TTC549 (cell line): ENCODE results near the gene KCTD17.

ENCODE experiments used
- FAIRE-seq: peaks from 2 replicates; lab custom pipeline; 2012; peaks lifted over from hg19 to GRCh38; lab: Jason Lieb, UNC

Gene KCTD17

DNA sequence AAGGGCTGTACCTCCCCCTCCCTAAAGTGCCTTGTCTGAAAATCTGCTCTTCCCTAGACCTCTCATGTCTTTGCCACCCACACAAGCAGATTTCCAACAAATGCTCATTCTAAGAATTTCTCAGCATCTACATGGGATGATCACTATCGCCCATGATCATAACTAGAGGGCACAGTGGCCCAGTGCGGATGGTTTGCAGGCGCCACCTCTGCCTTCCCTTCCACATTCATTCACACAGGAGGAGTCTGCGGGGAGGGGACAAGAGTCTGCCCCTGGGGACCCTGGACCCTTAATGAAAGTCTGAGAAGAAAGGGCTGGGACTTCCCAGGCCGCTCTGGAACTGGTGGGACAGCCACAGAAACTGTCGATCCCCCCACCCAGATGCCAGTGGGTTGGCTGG, 28.9 kb downstream of the KCTD17 start:
- FAIRE-seq: no peak

DNA sequence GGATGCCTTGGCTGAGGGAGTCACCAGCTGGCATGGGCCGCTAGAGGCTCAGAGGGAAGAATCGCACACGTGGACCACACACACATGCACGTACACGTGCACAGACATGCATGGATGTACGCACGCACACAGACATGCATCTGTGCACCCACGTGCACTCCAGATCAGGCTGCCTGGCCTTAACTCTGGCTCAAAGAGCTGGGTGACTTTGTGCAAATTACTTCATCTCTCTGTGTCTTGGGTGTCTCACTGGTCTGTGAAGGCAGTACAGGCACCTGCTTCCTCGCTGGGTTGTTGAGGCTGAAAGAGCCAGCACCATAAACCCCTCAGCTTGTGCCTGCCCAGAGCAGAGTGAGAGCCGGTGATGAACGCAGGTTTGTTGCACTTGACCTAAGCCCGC, 29.3 kb downstream of the KCTD17 start:
- FAIRE-seq: no peak

DNA sequence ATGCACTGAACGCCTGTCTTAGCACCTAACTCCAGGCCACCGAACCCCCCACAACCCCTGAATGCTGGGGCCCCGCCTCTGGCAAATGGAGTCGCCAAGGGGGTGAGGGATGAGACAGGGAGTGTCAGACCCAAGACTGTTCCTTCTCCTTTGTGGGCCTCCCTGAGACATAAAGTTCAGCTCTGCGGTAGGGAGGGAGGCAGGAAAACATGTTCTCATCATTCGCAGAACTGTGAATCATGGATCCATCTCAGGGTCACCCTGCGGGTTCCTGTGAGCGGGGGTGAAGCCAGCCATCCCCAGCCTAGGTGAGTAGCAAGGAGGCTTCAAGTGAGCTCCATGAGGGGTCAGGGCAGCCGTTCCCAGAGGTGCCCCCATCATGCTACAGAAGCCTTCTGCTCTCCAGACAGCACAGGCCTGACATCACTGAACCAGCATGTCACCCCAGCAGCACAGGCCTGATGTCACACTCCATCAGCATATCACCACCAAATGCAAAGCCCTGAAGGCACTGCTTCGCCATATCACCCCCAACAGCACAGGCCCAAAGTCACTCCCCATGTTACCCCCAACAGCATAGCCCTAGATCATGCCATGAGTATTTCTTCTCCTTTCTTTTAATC, 30.8 kb downstream of the KCTD17 start:
- FAIRE-seq: no peak

DNA sequence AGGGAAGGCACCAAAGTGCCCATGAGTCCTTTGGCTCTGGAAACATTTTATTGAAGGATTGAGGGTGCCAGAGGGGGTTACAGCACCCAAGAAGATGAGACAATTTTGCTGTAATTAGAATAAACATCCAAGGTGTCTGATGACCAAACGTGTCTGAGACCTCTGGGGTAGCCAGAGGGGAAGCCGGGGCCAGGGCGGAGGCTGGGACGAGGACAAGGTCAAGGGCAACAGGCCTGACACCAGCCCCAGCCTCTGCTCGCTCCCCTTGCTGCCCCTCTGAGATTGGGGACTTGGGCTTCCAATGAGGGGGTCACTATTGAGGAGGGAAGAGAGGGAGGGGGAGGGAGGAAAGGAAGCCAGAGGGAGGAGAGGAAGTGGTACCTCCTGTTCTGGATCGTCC, 32.4 kb downstream of the KCTD17 start:
- FAIRE-seq: no peak

- no peak for FAIRE-seq
Measured at GRCh38 chr22:37084385-37084784, 32.8 kb downstream of the KCTD17 start.

DNA sequence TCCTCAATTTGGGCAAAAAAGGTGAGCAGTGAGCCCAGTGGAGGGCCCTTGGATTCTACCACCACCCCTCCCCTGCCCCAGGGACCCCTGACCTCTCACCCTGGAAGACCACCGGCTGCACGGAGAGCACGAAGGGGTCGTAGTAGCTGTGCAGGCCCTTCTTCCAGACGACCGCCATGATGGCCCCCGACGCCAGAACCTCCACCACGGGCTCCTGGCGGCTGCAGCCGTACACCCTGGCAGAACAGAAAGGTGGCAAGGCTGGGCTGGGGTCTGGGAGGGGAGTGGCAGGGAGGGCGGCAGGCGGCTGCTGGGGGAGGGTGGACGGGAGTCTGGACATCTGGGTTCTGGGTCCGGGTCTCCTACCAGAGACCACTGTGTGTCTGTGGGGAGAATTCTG, 34.6 kb downstream of the KCTD17 start:
- no peak for FAIRE-seq

GRCh38 chr22:37088108-37088605, 36.6 kb downstream of the KCTD17 start:
- no peak for FAIRE-seq

- no peak for FAIRE-seq
Measured at GRCh38 chr22:37088750-37089408, 37.3 kb downstream of the KCTD17 start.

GRCh38 chr22:37089434-37089833, 37.9 kb downstream of the KCTD17 start:
- FAIRE-seq: no peak

DNA sequence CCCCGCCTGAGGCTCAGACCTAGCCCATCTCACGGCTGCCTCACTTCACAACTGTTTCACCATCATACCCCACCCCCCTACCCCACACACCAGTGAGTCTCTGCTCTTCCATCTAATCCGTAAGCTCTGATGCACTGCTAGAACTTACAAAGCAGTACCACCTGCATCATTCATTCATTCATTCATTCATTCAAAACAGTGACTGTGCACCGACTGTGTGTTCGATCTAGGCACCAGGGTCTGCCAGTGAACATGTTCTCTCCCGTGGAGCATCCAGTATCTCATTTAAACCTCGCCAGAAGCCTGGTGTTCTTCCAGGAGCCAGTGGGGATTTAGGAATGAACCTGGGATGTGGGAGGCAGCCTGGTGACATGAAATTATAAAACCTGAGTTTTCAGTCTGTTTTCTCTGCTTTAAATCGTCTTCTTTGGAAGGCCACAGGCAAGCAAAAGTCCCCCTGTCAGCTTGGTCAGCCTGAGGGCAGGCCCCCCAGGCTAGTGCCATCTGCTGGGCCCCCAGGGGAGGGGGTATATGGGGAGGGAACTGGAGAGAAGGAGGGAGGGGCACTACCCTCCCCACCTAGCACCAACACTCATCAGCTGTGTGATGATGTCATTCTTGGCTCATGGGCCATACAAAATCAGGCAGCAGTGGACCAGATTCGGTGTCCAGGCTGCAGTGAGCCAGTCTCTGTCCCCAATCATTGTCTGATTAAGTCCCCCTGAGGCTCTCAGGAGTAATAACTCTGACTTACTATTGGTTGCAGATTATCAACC, 39.6 kb downstream of the KCTD17 start:
- no peak for FAIRE-seq

DNA sequence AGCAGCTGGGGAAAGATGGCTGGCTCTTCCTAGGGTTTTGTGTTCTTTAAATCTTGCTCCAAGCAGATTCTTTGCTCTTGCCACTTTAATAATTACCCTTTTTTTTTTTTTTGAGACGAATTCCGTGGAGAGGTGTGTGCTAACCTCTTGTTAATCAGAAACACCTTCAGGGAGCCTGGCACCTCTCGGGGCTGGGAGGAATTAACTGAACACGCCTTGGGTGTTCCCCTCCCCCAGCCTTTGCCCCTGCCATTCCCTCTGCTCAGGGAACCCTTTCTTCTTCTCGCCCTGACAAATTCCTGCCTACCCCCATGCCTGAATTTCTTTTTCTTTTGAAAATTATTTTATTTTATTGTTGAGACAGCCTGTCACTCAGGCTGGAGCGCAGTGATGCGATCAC, 40.5 kb downstream of the KCTD17 start:
- no peak for FAIRE-seq

GRCh38 chr22:37092997-37093396, 41.5 kb downstream of the KCTD17 start:
- no peak for FAIRE-seq

DNA sequence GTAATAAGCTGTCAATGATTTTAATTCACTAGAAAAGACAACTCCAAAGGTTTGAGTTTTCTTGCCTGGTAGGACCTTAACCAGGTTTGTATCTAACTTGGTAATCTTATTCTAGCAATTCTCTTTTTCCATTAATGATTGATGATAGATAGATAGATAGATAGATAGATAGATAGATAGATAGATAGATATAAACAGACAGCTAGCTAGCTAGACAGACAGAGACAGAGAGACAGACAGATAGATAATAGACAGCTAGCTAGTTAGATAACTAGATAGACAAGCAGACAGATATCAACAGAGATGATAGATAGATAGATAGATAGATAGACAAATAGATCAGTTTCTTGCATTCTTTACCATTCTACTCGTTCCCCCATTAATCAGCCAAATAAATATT, 42.7 kb downstream of the KCTD17 start:
- FAIRE-seq: no peak

- FAIRE-seq: no peak
Measured at GRCh38 chr22:37095113-37095512, 43.6 kb downstream of the KCTD17 start.

DNA sequence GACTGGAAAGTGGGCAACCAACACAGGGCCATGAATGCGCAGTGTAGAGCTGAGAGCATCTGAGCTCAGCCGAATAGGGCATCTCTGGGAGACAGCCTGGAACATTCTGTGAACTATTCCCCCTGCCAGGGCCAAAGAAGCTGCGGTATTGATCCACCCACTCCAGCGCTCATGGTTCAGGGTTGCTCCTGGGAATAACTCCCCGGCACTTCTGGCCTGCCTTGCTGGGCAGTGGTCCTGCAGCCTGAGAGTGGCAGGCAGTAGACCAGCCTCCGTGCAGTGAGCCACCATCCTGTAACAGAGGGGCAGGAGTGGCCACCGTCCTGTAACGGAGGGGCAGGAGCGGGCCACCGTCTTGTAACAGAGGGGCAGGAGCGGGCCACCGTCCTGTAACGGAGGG, 45.8 kb downstream of the KCTD17 start:
- FAIRE-seq: no peak

DNA sequence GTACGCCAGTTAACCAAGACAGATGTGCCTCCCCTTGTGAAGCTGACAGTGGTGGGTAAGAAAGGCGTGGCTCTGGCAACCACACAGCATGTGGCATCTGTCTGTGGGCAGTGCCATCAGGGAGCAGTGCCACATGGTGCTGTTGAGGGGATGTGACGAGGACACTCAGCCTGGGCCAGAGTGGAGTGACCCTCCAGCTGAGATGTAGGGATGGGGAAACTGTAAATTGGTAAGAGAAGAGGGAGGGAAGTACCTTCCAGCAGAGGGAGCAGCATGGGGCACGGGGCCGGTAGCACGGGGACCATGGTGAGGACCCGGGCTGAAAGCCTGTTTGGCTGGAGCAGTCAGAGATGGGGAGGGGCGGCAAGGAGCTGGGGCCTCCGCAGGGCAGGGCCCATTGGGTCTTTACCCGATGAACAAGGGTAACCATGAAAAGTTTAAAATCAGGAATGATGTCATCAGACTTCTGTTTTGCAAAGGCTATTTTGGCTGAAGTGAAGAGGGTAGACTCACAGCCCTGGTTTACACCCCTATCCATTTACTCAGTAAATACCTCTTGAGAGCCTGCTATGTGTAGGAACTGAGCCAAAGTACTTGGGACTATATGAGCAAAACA, 47.5 kb downstream of the KCTD17 start:
- FAIRE-seq: no peak

- no peak for FAIRE-seq
Measured at GRCh38 chr22:37100589-37101127, 49.1 kb downstream of the KCTD17 start.

- no peak for FAIRE-seq
Measured at GRCh38 chr22:37101311-37102066, 49.9 kb downstream of the KCTD17 start.

GRCh38 chr22:37103151-37103550, 51.6 kb downstream of the KCTD17 start:
- FAIRE-seq: no peak

DNA sequence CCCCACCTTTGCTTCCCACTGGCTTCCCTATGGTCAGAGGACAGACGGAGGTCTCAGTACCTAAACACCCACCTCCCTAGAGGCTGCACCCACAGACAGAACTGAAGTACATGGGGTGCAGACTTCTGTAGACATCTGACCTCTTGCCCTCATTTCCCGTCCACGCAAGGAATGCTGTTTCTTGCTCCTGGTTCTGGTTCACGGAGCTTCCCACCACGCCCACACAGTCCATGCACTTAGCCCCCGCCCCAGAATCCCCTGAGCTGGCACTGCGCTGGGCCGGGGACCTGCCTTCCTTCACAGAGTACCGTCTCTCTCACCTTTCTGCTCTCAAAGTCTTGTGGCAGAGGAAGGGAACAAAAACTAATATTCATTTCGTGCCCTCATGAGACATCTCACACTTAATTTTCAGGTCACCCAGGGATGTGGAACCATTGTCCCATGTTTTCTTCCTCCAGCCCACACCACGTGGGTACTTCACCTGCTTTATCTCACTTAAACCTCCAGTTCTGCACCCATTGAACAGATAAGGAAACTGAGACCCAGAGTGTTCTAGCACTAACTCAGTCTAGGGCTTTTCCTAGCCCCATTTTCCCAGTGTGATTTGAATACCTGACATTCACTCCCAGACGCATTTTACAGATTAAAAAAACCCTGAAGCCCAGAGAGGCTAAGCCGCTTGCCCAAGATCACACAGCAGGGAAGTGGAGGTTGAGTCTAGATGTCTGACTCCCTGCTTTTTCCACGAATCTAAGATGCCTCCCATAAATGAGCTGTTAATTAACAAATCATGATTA, 52.3 kb downstream of the KCTD17 start:
- no peak for FAIRE-seq

DNA sequence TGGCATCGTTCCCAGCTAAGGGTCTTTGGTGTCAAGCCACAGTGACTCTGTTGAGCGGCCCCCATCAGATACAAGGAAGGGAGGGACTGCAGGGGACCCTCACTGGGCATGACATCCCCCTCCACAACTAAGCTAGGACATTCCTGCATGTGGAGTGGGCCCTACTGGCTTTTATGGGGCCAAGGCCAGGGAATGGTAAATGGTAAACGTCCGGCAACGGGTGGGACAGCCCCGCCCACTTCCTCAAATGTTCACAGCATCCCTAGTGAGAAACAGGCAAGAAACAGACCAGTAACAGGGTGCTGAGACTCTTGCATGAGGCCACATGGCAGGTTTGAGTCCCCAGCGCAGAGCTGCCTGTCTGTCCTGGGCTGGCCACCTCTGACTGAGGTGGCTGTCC, 53.6 kb downstream of the KCTD17 start:
- FAIRE-seq: no peak
